Embryonic facial prominence (tissue), 1 donor: ENCODE measurements around the gene KRTAP10-1.

Experiments used
- DNase-seq: peaks from one replicate; pipeline ENCODE4 v3.0.0-alpha.2; 2016; ENCODE audit errors: extremely low spot score

The KRTAP10-1 gene

GRCh38 chr21:44548922-44549321 is 8.9 kb upstream of the KRTAP10-1 start:
- DNase-seq, result peak; percentile 15

DNA sequence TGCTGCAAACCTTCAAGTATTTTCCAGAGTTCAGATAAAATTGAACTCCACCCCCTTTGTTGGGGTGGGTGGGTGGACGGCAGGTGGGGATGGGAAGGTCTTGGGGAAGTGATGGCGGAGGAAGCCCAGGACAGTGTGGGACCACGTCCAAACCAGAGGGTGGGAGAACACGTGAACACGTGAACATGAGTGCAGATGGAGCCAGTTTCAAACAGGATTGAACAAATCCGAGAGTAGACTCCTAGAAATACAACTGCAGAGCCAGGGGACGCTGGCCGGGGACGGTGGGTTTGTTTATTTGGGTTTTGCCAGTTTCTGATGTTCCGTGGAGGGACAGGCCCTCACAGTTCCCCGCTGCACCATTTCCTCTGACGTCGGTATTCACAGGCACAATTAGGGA is 8.4 kb upstream of the KRTAP10-1 start:
- DNase-seq, result no peak

DNA sequence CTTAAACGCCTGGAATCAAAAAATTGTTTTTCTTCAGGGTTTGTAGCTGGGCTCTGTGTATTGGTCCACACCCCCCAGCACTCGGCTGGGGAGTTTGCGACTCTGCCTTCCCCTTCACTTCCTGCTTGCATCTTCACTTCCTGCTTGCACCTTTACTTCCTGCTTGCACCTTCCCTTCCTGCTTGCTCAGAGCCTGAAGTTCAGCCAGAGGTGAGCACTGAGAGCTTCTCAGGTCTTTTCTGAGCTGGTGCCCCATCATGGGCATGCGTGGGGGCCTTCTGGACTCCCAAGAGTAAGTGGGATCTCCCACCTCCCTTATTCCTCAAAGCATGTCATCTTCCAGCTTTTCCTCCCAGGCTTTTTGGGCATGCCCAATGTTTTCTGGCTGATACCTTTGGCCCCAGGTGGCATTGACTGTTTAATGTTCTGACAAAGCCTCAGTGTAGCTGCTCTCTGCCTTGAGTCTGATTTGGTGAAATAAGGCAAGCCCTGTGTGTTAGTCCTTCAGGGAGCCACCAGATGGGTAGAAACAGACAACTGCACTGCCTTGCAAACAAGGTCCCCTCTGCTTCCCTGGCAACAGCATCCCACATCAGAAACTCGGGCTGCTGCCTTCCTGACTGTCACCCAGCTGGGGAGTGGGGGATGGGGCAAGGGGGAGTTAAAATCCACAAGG is 7.8 kb upstream of the KRTAP10-1 start:
- no peak for DNase-seq

GRCh38 chr21:44544566-44544965 is 4.6 kb upstream of the KRTAP10-1 start:
- DNase-seq, result no peak

DNA sequence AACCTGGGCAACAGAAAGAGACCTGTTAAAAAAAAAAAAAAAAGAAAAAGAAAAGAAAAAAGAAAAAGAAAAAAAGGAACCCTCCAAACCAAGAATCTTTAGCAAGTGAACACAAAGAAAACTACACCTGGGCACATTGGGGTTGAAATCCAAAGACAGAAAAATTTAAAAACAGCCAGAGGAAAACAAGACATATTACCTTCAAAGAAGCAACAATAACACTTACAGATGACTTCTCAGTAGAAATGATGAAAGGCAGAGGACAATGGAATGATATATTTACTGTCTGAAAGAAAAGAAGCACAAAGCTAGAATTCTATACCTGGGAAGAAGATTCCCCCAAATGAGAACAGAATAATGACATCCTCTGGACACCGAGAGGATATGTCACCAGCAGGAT is 2.7 kb upstream of the KRTAP10-1 start:
- DNase-seq, result no peak

- no peak for DNase-seq
Observed at GRCh38 chr21:44540741-44541288, 820 bp upstream of the KRTAP10-1 start.

DNA sequence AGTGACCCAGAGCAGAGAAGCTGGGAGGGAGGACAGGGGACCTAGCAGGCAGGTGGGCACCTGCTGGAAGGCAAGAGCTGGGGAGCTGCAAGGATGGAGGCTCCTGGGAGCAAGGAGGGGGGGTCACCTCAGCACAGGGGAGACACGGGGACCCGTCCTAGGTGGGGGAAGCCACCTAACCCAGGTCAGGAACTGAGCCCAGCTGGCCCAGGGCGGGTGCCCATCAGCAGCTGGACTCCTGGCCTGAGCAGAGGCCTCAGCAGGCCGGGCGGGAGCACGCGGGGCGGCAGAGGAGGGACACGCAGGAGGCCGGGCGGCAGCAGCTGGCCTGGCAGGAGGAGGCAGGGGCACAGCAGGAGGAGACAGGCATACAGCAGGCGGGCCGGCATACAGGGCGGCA is 949 bp downstream of the KRTAP10-1 start:
- no peak for DNase-seq

DNA sequence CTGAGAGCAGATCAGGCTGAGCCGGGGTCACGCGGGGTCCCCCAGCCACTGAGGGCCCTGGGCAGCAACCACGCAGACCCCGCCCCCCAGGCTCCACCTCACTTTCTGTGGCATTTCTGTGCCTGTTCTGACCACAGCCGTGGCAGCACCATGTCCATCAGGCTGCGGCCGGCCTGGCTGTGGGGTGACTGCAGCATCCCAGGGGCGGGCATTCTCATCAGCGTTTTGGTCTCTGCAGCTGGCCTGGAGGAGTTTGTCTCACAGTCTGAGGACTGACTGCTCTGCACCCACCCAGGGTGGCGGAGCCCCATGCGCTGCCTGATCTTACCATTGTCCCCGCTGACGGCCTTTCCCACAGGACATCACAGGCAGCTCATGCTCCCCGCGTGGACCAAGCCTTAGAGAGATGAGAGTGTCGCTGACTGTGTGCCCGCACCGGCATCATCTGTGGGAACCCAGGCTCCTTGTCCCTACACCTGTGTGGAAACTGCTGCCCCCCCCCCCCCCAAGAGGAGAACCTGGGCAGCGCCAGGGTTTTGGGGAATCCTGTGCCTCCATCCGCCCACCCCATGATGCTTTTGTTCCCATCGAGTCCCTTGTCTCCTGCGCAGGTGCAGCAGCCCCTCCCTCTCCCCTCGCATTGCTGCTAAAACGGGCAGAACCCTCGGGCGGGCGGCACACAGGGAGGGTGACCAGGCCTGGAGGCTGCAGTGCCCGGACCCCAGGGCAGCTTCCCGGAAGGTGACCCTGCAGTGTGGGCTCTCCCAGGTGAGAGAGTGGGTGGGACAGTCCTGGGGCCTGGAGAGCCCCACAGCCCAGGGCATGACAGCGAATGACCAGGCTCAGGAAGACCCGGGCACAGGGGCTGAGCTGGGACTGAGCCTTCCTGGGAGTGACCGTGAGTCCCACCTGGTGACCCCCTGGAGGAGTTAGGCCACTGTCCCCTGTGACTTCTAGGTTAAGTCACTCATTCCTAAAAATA is 1.8 kb downstream of the KRTAP10-1 start:
- DNase-seq, result no peak

DNA sequence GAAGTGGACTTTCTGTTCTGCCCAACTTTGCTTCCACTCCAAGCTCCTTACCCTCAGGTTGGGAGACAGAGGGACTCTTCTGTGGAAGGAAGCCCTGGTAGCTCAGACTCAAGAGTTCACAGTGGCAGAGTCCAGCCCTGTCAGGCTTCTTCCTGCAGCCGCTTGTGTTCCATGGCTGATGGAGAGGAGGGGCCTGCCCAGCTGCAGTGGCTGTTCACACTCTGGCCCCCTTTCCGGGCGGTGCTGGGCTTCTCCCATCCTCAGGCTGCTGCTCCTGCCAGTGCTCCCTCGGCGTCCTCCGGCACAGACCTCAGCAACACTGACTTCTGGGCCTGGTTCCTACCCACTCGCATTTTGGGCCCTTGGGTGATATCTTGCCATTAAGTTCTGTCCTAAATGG is 4.0 kb downstream of the KRTAP10-1 start:
- DNase-seq, result no peak

GRCh38 chr21:44534688-44535087 is 5.3 kb downstream of the KRTAP10-1 start:
- no peak for DNase-seq

- DNase-seq, result no peak
Observed at GRCh38 chr21:44533891-44534627, 5.9 kb downstream of the KRTAP10-1 start.

GRCh38 chr21:44533121-44533890 is 6.7 kb downstream of the KRTAP10-1 start:
- DNase-seq, result no peak

GRCh38 chr21:44532712-44533111 is 7.3 kb downstream of the KRTAP10-1 start:
- DNase-seq, result no peak

DNA sequence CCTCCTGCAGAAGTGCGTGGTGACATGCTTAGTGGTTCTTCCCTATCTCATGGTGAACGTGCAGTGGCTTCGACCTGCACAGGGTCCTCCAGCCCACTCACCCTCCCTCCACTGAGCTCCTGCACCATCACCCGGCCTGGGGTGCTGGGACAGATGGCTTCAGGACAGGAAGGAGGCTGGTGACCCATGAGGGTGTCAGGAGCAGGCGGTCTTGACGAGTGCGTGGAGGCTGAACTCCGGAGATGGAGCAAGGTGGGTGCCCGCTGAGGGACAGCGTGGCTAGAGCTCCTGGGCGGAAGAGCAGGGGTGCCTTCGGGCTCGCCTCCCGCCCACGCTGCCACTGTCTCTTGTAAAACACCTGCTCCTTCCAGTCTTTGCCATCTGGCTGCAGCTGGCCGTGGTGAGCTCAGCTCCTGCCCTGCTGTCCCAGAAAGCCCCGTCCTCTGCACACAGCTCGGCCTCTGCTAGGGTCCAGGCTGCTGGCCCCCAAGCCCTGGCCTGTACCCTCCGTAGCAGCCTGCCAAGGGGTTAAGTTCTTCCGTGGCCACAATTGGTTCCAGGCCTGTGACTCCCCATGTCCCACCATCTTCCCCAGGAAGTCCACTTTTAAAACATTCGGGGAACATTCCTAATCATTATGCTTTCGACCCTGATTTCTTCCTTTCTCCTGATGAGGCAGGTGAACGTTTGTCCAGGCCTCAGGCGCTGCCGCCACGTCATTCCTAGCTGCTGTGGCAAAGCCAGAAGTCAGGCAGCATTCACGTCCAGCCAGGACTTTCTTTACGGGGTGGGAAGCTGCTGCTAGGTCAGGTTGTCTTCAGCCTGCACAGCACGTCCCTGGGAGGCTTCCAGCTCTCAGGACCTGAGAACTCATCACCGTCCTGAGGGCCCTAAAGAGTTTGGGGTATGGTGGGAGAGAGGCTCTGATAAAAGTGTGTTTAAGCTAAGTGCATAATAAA is 8.1 kb downstream of the KRTAP10-1 start:
- DNase-seq, result no peak

- no peak for DNase-seq
Observed at GRCh38 chr21:44530903-44531605, 8.9 kb downstream of the KRTAP10-1 start.

DNA sequence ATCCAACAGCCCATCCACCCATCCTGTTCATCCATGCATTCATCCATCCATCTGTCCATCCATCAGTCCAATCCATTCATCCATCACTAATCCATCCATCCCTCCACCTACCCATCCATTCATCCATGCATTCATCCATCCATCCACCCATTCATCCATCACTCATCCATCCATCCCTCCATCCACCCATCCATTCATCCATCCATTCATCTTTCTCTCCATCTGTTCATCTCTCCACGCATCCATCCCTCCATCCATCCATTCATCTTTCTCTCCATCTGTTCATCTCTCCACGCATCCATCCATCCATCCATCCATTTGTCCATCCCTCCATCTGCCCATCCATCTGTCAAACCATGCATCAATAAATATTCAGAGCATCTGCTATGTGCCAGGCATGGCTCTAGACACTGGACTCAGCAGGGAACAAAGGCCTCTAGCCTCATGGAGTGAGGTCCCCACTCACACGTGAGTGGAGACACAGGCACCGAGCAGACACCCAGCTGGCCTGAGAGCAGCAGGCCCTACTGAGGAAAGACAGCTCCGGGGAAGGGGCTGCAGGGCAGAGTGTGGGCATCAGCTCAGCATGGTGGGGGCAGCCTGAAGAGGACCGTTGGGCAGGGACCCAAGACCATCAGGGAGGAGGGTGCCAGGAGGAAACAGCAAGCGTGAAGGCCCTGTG is 9.6 kb downstream of the KRTAP10-1 start:
- no peak for DNase-seq

DNA sequence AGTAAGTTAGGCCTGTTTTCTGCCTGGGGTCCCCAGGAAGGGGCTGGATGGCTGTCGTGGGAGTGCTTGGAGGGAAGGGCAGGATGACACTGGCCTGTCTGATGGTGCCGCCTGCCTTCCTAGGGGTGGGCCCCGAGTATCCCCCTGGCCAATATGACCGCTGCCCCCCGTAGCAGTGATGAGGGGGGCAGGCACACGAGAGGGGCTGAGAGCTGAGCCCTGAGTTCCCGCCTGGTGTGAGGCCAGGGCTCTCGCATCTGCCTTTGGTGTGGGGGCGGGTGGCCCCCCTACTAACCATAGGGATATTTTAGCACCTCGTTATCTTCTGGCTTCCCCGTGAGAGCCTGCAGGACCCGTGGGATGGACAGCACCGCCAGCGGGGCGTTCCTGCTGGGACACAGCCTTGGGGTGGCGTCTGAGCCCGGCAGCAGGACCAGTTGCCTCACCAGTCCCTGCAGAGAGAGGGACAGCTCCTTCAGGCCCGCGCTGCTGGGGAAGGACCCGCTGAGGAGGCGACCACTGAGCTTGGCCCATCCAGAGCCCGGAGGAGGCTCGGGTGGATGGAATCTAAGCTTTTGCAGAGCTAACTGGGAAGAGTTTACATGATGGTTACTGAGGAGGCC is 10.4 kb downstream of the KRTAP10-1 start:
- DNase-seq, result no peak

DNA sequence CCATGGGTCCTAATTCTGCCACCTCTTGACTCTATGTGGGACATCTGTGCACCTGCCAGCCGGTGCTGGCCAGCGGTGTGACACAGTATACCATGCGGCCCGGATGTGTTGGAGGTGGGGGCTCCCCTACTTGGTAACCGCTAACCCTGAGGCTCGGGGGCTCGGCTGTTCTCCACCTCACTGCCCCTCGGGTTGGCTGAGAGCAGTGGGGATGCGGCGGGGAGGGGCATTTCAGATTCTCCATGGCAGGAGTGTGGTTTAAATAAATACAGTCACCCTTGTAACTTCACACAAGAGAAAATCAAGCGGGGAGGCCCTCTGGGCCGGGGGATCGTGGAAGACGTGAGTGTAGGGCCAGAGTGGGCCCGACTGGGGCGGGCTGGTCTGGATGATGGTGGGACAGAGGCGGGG is 11.0 kb downstream of the KRTAP10-1 start:
- DNase-seq, result no peak
